ENCODE results near the gene PPM1F.
A peak's percentile ranks its signal among the peaks of the same experiment; 100 is the strongest.

Gene PPM1F, protein sequence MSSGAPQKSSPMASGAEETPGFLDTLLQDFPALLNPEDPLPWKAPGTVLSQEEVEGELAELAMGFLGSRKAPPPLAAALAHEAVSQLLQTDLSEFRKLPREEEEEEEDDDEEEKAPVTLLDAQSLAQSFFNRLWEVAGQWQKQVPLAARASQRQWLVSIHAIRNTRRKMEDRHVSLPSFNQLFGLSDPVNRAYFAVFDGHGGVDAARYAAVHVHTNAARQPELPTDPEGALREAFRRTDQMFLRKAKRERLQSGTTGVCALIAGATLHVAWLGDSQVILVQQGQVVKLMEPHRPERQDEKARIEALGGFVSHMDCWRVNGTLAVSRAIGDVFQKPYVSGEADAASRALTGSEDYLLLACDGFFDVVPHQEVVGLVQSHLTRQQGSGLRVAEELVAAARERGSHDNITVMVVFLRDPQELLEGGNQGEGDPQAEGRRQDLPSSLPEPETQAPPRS

DNA sequence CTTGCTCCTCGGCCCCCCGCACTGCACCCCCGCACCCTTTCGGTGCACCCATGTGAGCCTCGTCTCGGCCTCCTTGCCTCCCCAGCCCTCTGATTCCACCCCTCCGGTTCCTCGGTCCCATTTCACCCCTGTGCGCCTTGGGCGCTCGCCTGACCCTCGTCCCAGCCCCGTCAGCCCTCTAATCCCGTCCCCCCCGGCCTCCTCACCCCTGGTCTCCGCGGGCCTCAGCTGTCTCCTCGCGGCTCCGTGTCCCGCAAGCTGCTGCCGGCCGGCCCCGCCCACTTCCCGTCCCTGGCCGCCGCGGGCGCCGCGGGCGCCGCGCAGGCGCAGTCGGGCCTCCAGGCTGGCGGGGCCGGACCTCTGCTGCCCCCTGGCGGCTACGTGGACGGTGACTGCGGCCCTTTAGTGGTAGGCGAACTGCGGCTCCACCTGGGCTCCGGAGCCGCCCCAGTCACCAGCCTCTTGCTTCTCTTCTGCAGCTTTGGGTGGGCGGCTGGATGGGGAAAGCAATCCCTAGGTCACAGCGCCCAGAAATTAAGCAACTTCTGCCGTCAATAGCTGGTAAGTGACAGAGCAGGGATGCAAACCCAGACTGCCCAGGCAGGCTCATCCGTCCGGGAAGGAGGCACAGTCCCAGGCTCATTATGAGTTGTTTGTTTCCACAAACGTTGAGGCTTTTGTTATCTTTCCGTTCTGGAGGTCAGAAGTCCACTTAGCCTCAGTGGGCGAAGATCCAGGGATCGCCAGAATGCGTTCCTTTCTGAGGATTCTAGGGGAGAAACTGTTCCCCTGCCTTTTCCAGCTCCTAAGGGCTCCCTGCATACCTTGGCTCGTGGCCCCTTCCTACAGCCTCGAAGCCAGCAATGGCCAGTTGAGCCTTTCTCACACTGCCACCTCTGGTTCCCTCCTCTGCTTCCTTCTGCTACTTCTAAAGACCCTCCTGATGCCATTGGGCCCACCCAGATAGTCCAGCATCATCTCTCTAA, at the start of gene PPM1F:
Gene PPM1F, minus strand, starts transcription at position 263 of the 986 bp plus-strand sequence. CDS start 6,800 bp downstream, outside the sequence.
- DNase-seq, result peak; percentile 11

- DNase-seq, result no peak
These were observed 49.2 kb upstream of the PPM1F start for GRCh38 chr22:22001664-22002525.

DNA sequence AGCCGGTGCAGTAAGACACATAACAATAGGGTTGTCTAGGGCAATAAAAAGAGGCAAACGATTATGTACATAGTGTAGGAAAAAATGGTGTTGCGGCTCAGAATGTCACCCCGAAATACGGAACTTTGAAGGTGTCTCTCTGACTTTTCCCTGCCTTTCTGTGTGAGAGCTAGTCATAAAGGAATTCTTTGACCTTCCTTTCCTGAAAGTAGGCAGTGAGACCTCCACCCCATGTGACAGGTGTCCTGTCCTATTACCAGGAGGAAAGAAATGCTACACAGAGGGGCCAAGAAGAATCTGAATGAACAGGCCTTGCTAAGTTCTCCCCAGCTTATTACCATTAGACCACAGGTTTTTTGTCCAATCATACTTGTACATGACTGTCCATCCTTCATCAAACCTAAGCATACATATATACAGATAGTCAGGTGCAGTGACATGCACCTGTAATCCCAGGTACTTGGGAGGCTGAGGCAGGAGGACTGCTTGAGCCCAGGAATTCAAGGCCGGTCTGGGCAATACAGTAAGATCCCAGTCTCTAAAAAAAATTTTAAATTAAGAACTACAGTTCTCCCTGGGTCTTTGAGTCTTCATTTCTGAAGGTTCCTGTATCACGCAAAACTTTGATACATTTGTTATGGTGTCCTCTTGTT, 46.1 kb upstream of the PPM1F start:
- DNase-seq, result no peak

- no peak for DNase-seq
These were observed 43.6 kb upstream of the PPM1F start for GRCh38 chr22:21996175-21996720.

DNA sequence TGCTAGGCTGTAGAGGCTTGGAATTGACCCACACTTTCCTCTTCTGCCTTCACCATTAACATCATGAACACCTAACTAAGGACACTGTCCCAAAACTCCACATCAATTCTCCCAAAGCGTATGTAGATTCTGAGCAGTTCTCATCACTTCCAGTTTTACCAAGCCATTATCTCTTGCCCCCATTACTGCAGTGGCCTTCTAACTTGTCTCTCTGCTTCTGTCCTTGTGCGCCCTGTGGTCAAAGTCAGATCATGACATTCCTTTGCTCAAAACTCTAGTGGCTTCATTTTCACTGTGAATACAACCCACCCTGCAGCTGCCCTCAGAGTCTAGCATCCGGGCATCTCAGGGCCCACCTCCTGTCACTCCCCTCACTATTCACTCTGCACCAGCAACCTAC, 43.0 kb upstream of the PPM1F start:
- DNase-seq, result no peak

GRCh38 chr22:21994881-21995444, 42.3 kb upstream of the PPM1F start:
- no peak for DNase-seq

GRCh38 chr22:21992593-21993237, 40.1 kb upstream of the PPM1F start:
- DNase-seq, result no peak

DNA sequence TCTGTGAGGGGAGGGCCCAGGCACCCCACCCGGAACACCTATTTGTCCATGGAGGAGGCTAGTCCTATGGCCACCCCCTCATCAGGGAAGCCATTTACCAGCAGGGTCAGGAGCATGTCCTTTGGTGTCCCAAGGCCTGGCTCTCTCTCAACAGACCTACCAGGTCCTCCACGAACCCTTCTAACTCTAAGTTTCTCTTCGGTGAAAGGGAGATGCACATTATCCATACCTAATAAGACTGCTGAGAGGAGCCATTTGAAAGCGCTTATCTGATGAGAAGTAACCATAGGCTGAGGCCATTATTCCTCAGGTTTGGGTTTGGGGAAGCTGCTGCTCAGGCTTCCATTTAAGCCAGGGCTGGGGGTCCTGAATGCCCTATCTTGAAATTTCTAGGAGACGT, 39.1 kb upstream of the PPM1F start:
- DNase-seq, result no peak

DNA sequence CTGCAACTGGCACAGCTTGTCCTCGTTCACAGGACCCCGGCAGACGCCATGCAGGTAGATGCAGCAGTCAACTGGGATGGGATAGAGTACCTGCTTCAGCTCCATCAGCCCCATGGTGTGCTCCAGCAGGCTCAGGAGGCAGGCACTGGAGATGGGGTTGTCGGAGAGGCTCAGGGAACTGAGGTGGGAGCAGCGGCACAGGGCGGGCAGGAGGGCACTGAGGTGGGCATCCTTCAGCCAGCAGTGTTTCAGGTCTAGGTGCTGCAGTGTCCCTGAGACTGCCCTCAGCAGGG, 38.6 kb upstream of the PPM1F start:
- no peak for DNase-seq

DNA sequence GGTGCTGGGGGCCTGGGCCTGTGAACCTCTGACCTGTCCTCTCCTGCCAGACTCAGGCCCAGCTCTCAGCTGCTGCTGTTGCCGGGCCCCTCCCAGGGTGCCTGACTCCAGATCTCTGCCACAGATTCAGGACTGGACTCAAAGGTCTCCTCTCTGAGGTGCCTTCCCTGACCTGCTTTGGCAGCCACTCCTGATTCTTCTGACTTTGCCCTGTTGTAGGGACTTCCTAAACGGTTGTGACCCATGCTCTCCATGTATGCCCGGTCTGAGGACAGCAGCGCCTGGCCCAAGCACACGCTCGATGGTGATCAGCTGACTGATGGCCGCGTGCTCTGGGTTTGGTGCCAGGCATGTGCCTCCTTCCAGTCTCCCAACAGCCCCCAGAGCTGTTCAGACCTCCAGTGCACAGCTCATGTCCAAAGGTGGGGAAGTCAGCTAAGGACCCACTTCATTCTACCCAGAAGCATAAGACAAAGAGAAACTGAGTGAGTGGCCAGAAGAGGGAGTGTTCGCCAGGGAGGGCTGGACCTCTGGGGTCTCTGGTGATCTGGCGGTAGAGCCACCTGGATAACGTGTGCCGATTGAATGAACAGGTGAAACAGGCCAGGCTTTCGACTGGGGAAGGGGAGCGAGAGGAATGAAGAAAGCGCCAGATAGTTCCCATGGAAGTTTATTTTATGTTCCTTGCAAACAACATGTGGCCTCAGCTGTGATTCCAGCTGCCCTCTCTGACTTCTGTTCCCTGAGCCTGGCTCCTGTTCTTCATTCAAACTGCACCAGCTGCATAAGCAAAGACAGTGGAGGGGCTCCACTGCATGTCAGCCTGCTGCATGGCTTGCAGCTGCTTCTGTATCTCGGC, 38.0 kb upstream of the PPM1F start:
- DNase-seq, result no peak

DNA sequence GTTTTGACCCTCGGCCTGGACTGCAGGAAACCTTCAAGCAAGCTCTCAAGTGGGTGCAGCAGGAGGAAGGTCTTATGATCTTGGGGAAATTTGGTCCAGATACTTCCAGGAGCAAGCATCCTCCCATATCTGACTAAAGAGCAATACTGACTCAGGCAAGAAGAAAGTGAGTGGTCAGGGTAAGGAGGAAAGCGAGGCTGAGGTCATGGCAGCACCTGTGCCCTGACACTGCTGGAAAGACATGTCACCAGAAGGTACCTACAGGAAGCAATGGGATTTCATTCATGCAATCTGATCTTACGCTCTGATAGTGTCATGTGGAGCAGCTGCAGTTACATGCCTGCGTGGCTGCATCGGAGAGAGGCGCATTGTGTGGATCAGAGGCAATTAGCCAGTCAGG, 36.4 kb upstream of the PPM1F start:
- DNase-seq, result no peak

DNA sequence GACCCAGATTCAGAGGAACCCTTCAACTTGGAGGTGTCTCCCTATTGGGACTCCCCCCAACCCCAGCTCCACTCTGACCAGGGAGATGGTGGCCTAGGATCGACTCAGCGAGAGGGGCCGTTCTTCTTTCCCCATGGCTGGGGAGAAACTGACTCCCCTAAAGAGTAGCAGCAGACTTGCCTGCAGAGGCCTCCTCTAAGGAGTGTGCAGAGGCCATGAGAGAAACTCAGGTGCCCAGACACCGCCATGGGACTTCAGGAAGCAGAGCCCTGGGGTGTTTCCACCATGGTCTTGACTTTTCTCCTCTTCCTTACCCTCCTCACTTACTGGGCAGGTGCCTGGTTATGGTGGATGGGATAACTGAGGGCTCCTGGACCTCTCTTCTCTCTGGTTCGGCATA, 32.6 kb upstream of the PPM1F start:
- no peak for DNase-seq

DNA sequence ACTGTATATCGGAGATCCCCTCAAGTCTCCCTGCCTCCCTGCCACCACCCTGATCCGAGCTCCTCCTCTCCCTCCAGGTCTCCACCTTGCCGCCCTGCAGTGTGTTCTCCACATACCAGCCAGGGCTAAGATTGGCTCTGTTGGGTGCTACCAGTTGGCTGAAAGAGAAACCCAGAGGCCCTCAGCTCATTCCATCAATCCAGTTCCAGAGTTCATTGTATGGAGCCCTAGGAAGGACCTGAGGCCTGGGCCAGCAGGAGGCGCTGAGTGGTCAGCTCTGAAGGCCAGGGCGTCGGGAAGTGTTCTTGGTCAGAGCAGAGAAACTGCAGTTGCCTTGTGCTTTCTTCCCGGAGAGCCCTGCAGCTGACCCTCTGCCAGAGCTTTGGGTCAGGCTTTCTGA, 32.1 kb upstream of the PPM1F start:
- no peak for DNase-seq

DNA sequence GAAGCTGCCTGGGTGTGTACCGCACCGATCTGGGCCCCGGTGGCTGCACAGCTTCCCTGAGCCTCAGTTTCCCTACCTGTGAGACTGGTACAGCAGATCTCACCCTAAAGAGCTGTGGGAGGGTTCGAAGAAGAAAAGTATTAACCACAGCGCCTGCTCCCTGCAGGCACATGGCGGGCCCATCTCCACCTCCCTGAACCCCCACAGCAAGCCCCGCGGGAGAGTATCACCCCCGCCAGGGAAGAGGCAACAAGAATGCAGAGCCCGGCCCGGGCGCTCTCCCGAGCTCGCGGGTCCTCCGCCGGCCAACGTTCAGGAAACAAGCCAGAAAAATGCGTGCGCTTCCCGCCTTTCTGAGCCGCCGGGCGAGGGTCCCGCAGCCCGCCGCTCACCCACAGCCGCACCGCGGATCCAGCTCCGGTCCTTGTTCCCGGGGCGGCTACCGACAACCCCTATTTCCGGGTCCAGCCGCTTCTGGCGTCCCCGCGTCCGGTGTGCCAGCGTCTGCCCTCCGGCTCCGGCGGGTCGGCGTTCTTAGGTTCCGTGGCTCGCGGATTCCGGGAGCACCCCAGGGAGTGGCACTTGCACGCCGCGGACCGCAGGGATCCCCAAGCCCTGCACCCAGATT, 29.8 kb upstream of the PPM1F start, which contains the start of gene TOP3B:
Gene TOP3B, minus strand, starts transcription at position 450 of the 628 bp plus-strand sequence. CDS start 7,078 bp downstream, outside the sequence.
- DNase-seq, result peak; percentile 8

- DNase-seq, result no peak
These were observed 29.2 kb upstream of the PPM1F start for GRCh38 chr22:21981874-21982273.

DNA sequence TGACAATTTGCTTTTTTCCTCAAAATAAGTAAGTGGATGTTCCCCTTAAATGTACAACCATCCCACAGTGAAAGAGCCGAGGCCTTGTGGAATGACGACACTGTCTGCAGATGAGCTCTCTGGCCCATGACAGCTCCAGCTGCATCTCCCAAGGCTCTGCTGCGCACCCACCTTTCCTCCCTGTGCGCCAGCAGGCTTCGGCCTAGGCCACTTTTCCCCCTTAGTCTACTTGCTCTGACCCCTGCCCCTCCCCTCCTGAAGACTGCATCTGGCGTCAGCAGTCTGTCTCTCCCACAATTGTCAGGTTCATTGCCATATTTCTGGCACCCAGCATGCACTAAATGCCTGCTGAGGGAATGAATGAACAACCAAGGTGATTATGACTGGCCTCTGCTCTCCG, 27.9 kb upstream of the PPM1F start:
- no peak for DNase-seq

DNA sequence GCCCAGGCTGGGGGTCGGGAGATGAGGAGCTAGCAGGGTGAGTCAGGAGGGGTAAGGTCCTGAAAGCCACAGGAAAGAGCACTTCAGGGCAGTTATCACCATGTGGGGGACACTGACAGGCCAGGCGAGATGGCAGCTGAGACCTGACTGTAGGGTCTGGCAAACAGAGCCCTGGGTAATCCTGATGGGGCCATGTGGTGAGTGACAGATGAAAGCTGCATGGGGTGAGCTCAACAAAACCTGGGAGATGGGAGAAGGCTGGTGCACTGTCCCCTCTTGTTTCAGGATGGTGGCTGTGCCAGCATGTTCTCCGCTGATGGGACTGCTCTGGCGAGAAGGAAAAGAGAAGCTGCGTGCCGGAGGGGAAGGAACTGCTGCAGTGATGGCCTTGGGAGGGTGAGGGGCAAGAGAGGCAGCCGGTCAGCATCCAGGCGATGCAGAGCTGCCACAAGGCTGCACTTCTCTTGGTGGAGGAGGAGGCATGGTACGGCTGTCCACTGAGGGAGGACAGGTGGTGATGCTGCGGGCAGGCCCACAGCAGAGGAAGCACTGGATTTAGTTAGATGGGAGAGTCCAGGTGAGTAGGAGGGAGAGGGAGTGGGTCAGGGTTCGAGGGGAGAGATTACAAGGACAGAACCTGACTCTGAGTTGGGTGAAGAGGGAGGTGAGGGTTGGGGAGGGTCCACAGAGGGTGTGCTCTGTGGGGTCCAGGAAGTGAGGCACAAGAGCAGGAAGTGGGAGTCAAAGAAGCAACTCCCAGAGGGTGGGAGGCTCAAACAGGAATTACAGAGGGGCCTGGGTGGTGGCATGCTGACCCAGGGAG, 26.1 kb upstream of the PPM1F start:
- DNase-seq, result no peak

DNA sequence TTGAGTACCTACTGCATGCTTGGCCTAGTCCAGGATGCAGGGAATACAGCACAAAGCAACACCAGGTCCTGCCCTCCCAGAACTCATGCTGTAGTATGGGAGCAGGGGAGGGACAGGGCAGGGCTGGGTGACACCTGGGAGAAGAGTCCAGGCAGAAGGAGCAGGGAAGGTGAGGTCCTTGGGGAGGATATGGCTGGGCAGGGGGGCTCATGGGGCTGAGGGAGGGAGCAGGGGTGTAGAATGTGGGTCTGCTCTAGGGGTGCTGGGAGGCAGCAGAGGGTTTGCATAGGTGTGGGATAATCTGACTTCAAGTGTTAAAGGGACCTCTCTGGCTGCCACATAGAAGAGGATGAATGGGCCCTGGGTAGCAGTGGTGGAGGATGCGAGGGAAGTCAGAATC, 25.2 kb upstream of the PPM1F start:
- DNase-seq, result no peak
